B cell (primary cell): Measurements from ENCODE around the gene MGAT4B. TPM values are rescaled to one million over a fixed set of nuclear protein-coding genes. Genes with fewer than 3 reads are reported as not detected.
A peak's percentile ranks its signal among the peaks of the same experiment; 100 is the strongest.

Experiments
- ATAC-seq: fragments of 200-7000 bp; cut with Tn5 transposase; one replicate; pipeline ENCODE4 v1.10.0; 2021; ENCODE audit warnings: low read depth, mild to moderate bottlenecking, moderate number of reproducible peaks, moderate library complexity
- CTCF ChIA-PET: fragments of 350-600 bp; sonication (Branson Sonifier 250); formaldehyde crosslinking; loops from one replicate; lab custom pipeline; 2021; ENCODE audit warnings: antibody characterized with exemption, inconsistent platforms; lab: Charles Lee
- POLR2A ChIA-PET: fragments of 350-600 bp; sonication (Branson Sonifier 250); formaldehyde crosslinking; loops from one replicate; lab custom pipeline; 2021; ENCODE audit warnings: antibody characterized with exemption; lab: Charles Lee
- DNase-seq: peaks from one replicate; pipeline ENCODE4 v3.0.0; 2013
- H2AFZ ChIP-seq: 2 replicates; pipeline ENCODE4 v1.6.1; 2012; ENCODE audit warnings: mild to moderate bottlenecking, low read depth, low read length; ENCODE audit not compliant: insufficient read depth, poor library complexity, severe bottlenecking
- H3K27ac ChIP-seq, 2 donors: 1 replicate in 1 of 2; 2 replicates in 1 of 2; pipeline ENCODE4 v1.5.1; 2012 to 2013; ENCODE audit warnings: low read length in 2 of 2, mild to moderate bottlenecking in 2 of 2, moderate library complexity in 1 of 2
- H3K27me3 ChIP-seq, 4 experiments: fragments of 200-600 bp in 1 of 4; sonication (generic) in 1 of 4; replicated peaks in 1 of 4; 1 replicate in 2 of 4; 2 replicates in 2 of 4; pipeline versions ENCODE4 v1.6.1 to v1.7.0; 2013 to 2016; ENCODE audit warnings: low read length in 3 of 4, mild to moderate bottlenecking in 2 of 4, mixed read lengths in 1 of 4, moderate library complexity in 1 of 4; ENCODE audit not compliant: insufficient read depth in 4 of 4, control insufficient read depth in 3 of 4; ENCODE audit errors: control extremely low read depth in 1 of 4
- H3K36me3 ChIP-seq, 2 experiments: replicated peaks in 1 of 2; 1 replicate in 1 of 2; 2 replicates in 1 of 2; pipeline versions ENCODE4 v1.6.1 to v1.7.1; 2013; ENCODE audit warnings: low read length in 1 of 2; ENCODE audit not compliant: insufficient read depth in 2 of 2, control insufficient read depth in 1 of 2; ENCODE audit errors: control extremely low read depth in 1 of 2, extremely low read depth in 1 of 2
- H3K4me1 ChIP-seq, 2 donors: fragments of 200-600 bp in 1 of 2; sonication (generic) in 1 of 2; 1 replicate in 1 of 2; 2 replicates in 1 of 2; pipeline versions ENCODE4 v1.5.1 to v1.6.1; 2013 to 2017; ENCODE audit warnings: low read length in 2 of 2; ENCODE audit not compliant: control insufficient read depth in 2 of 2, insufficient read depth in 2 of 2
- H3K4me2 ChIP-seq: replicated peaks from 2 replicates; pipeline ENCODE3; 2012; ENCODE audit warnings: mild to moderate bottlenecking, low read depth, low read length; ENCODE audit not compliant: poor library complexity, severe bottlenecking
- H3K4me3 ChIP-seq, 5 experiments: fragments of 200-600 bp in 1 of 5; sonication (generic) in 1 of 5; 1 replicate in 3 of 5; 2 replicates in 2 of 5; pipeline versions ENCODE4 v1.5.1 to v1.7.0; 2011 to 2016; ENCODE audit warnings: low read length in 4 of 5, mild to moderate bottlenecking in 4 of 5, low read depth in 2 of 5, control low read depth in 1 of 5, moderate library complexity in 1 of 5; ENCODE audit not compliant: insufficient read depth in 1 of 5; ENCODE audit errors: control extremely low read depth in 1 of 5, extremely low read depth in 1 of 5
- H3K79me2 ChIP-seq: fragments of 200-600 bp; sonication (generic); one replicate; pipeline ENCODE4 v1.6.0; 2016; ENCODE audit warnings: low read length; ENCODE audit not compliant: control insufficient read depth, insufficient read depth
- H3K9ac ChIP-seq: fragments of 200-600 bp; sonication (generic); 2 replicates; pipeline ENCODE4 v1.6.1; 2017; ENCODE audit warnings: mild to moderate bottlenecking, low read length, moderate library complexity
- H3K9me3 ChIP-seq, 3 donors: one replicate each; pipeline versions ENCODE4 v1.6.1 to v1.7.1; 2013; ENCODE audit warnings: low read length in 2 of 3; ENCODE audit not compliant: control insufficient read depth in 2 of 3, insufficient read depth in 1 of 3; ENCODE audit errors: control extremely low read depth in 1 of 3
- H4K20me1 ChIP-seq: 2 replicates; pipeline ENCODE4 v1.6.0; 2012; ENCODE audit warnings: mild to moderate bottlenecking, low read length; ENCODE audit not compliant: insufficient read depth, control insufficient read depth, poor library complexity, severe bottlenecking
- H3K27ac Mint-ChIP-seq: one replicate; pipeline ENCODE4 v1.8.0; 2021; ENCODE audit warnings: mixed read lengths
- H3K27me3 Mint-ChIP-seq: one replicate; pipeline ENCODE4 v1.8.0; 2021; ENCODE audit warnings: mixed read lengths
- H3K4me1 Mint-ChIP-seq: one replicate; pipeline ENCODE4 v1.8.0; 2021; ENCODE audit warnings: mixed read lengths
- H3K4me3 Mint-ChIP-seq: one replicate; pipeline ENCODE4 v1.8.0; 2021; ENCODE audit warnings: mixed read lengths
- H3K9me3 Mint-ChIP-seq: one replicate; pipeline ENCODE4 v1.8.0; 2022; ENCODE audit warnings: mixed read lengths; ENCODE audit not compliant: insufficient read depth
- EZH2 ChIP-seq: IDR thresholded peaks from 2 replicates; pipeline ENCODE4 v1.6.1; 2012; ENCODE audit warnings: borderline replicate concordance, low read depth, mild to moderate bottlenecking, moderate library complexity, low read length; ENCODE audit not compliant: insufficient read depth, poor library complexity, severe bottlenecking
- WGBS: methylation state at CpG from one replicate; pipeline ENCODE4 v1.1.5; 2013; ENCODE audit warnings: missing lambda C conversion rate; ENCODE audit not compliant: insufficient coverage; 5-methylcytosine and 5-hydroxymethylcytosine counted together
- intact Hi-C: fragments of 100-400 bp; cut with micrococcal nuclease; formaldehyde crosslinking; loops from one replicate; pipeline ENCODE4 v1.10.0; 2022
- polyA plus RNA-seq: library from polyadenylated mRNA; depleted of rRNA; stranded (reverse); fragments of >200 nt; gene quantifications from 2 replicates; pipeline ENCODE4 v1.2.3, GENCODE V29; 2012
- total RNA-seq, 2 donors: library from RNA; stranded (reverse); fragments of 120-200 nt in 1 of 2; gene quantifications; 1 replicate in 1 of 2; 2 replicates in 1 of 2; pipeline versions ENCODE4 v1.2.3 to v1.2.4, GENCODE V29; 2013 to 2022
- TF ChIP-seq, protein P1 (sequence below): fragments of 200-600 bp; IDR thresholded peaks from one replicate; pipeline ENCODE4 v1.8.0; 2022; ENCODE audit warnings: antibody characterized with exemption, mild to moderate bottlenecking

Gene MGAT4B
- total and polyA plus RNA-seq, 2 donors (not counting 1 experiment from before 2014, with no cell fraction given), result 105 to 165 TPM

DNA sequence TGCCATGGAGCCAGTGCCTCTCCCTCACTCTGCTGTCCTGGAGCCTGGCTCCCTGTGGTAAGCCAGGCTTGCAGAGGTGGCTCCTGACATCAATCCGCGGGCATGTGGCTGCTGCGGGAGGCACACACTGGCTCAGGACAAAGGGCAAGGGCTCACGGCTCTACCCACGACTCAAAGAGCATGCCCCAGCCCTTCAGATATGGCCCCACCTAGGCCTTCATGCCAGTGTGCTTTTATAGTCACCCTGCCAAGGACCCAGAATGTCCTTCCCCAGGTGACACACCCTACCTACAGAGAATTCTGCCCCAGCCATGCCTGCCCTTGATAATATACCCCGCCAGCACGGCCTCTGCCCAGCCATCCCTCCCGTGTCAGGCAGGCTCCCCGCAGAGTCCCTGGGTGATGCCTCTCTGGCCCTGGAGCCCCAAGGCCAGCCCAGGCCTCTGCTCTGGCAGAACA is 1.6 kb downstream of the MGAT4B start:
- Histone ChIP-seq H3K27me3 (no peaks in the 10 kb centered on the region), H3K9ac (peak overlapping the region; percentile 72), H4K20me1 (peaks cover 56% of the 10 kb centered on the region), H3K27ac (peak overlapping the region; percentile 3 to 62), H3K9me3 (no peaks in the 10 kb centered on the region), H3K36me3 (peaks cover 0 to 11% of the 10 kb centered on the region in 2 experiments), H3K4me2 (peak overlapping the region; percentile 94), H3K4me1 (peaks cover 28 to 36% of the 10 kb centered on the region in 2 donors), H3K4me3 (peak overlapping the region in 4 of 5 experiments; percentile 41 to 72 (median 70)), H3K79me2 (peaks cover 39% of the 10 kb centered on the region), H2AFZ (no peak overlapping the region)
- no peak for TF ChIP-seq EZH2
- TF ChIP-seq, protein P1, sequence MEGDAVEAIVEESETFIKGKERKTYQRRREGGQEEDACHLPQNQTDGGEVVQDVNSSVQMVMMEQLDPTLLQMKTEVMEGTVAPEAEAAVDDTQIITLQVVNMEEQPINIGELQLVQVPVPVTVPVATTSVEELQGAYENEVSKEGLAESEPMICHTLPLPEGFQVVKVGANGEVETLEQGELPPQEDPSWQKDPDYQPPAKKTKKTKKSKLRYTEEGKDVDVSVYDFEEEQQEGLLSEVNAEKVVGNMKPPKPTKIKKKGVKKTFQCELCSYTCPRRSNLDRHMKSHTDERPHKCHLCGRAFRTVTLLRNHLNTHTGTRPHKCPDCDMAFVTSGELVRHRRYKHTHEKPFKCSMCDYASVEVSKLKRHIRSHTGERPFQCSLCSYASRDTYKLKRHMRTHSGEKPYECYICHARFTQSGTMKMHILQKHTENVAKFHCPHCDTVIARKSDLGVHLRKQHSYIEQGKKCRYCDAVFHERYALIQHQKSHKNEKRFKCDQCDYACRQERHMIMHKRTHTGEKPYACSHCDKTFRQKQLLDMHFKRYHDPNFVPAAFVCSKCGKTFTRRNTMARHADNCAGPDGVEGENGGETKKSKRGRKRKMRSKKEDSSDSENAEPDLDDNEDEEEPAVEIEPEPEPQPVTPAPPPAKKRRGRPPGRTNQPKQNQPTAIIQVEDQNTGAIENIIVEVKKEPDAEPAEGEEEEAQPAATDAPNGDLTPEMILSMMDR, result no peak
- peak; percentile 22 for DNase-seq
- no peak for ATAC-seq
- H3K4me1 Mint-ChIP-seq, result peaks cover 33% of the 10 kb centered on the region
- peak overlapping the region; percentile 82 for H3K4me3 Mint-ChIP-seq
- peak overlapping the region; percentile 81 for H3K27ac Mint-ChIP-seq
- POLR2A ChIA-PET, result interaction anchor here (1.2 to 4.3 kb wide), 3 partner anchors 11 to 51 kb away, joined by 3 to 44 read pairs (median 3); partner anchors contain the start of genes LTC4S and SQSTM1
- CTCF ChIA-PET, result interaction anchor here (0.6 to 1.3 kb wide), 4 partner anchors 15 to 170 kb away, joined by 3 to 4 read pairs (median 3); partner anchors contain the start of gene TBC1D9B
- 85% methylated on average over 9 of the region's 9 CpGs for WGBS
- H3K27me3 Mint-ChIP-seq, result no peaks in the 10 kb centered on the region
- no peaks in the 10 kb centered on the region for H3K9me3 Mint-ChIP-seq
- intact Hi-C loops, result no loop called here

DNA sequence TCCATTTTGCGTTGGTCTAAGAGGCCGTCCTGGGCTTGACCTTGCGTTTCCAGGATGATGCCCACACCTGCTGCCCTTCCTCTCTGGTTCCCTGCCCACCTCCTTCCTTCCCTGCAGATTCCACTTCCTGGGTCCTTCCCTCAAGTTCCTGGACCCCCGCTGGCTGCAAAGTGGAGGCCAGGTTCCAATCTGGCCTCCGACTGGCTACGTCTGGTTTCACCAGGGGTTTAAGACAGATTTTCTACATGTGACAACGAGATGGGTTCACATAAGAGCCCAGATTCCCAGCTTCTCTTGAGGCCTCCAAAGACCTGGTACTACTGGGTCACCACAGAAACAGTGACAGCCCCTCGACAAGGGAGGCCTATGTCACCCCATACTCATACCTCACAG is 2.1 kb downstream of the MGAT4B start:
- Mint-ChIP-seq H3K9me3 (no peaks in the 10 kb centered on the region), H3K27me3 (no peaks in the 10 kb centered on the region), H3K4me1 (peaks cover 33% of the 10 kb centered on the region), H3K27ac (peak overlapping the region; percentile 81), H3K4me3 (peak overlapping the region; percentile 82)
- H3K27me3 ChIP-seq, result no peaks in the 10 kb centered on the region
- H3K36me3 ChIP-seq, result peaks cover 0 to 16% of the 10 kb centered on the region in 2 experiments
- no peak overlapping the region for H3K9ac ChIP-seq
- DNase-seq (no peak), ATAC-seq (no peak)
- H3K79me2 ChIP-seq, result peaks cover 39% of the 10 kb centered on the region
- H3K27ac ChIP-seq, result no peak overlapping the region
- H3K9me3 ChIP-seq, result no peaks in the 10 kb centered on the region
- H2AFZ ChIP-seq, result no peak overlapping the region
- ChIA-PET POLR2A (no interaction called here), CTCF (interaction anchor here (1.3 kb wide), 1 partner anchor 32 kb away, joined by 5 read pairs; no protein-coding TSS in a partner anchor)
- peaks cover 56% of the 10 kb centered on the region for H4K20me1 ChIP-seq
- intact Hi-C loops, result loop anchor here (5.0 kb wide), 2 partner anchors 33 to 268 kb away; partner anchors contain the start of gene RNF130
- WGBS, result 91% methylated on average over 8 of the region's 8 CpGs
- no peak overlapping the region for H3K4me3 ChIP-seq
- peak overlapping the region; percentile 94 for H3K4me2 ChIP-seq
- no peak for TF ChIP-seq EZH2
- peaks cover 28 to 36% of the 10 kb centered on the region in 2 donors for H3K4me1 ChIP-seq
